ENCODE data around the gene IER5.

GRCh38 chr1:181062836-181063428 is 25.6 kb upstream of the IER5 start:
- TF ChIP-seq GATA2 (IDR thresholded peaks at IDR 0.05; ENCODE audit: low read depth, low read length): no peak
- TF ChIP-seq GATA3 (IDR thresholded peaks at IDR 0.05; ENCODE audit: low read depth, low read length): no peak
